GM21515 (cell line): Measurements from ENCODE around the gene SRM.
"Not testable (repeated sequence)": the region's sequence is repeated elsewhere in the genome, so short reads cannot be mapped to it uniquely, and the experiment has no call there.

Experiments
- ATAC-seq: cut with Tn5 transposase; IDR thresholded peaks from one replicate; pipeline ENCODE4 v1.9.1; 2021; ENCODE audit not compliant: unreplicated experiment

Gene SRM

DNA sequence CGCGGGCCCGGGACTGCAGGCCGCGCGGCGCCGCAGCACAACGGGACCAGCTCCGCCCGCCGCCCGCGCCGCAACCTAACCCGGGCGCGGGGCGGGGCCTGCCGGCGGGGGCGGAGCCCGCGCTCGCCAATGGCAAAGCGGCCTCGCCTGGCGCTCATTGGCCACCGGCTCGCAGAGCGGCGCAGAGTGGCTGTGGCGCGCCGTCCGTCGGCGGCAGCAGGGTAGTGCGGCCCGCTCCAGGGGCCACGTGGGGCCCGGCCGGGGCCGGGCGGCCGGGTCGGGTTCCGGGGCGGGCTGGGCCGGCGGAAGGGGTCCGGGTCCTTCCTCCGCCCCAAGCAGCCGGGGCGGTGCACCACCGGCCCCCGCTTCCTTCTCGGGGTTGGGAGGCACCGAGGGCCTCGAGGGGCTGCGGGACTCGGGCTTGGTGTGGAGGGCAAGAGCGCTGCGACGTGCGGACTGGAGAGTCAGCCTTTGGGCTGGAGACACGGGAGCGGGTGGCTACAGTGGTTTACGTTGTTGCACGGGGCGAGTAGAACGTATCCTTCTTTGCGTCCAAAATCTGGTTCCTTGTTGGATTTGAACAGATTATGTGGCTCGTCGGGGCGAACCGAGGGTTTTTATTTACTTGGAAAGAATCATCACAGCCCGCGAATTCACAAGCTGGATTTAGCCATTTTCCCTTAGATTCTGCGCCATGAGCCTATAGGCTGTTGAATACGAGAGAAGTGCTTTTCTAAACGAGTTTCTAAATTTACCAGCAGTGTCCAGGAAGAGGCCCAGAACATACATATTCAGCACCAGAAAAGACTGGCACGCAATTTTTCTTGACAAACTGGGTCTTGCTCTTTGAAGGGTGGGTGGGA lies at the start of gene SRM:
TSS of gene SRM (minus strand) at position 51 of the 863 bp plus-strand sequence. CDS start 75 bp downstream, outside the sequence.
- peak; percentile 88 for ATAC-seq

DNA sequence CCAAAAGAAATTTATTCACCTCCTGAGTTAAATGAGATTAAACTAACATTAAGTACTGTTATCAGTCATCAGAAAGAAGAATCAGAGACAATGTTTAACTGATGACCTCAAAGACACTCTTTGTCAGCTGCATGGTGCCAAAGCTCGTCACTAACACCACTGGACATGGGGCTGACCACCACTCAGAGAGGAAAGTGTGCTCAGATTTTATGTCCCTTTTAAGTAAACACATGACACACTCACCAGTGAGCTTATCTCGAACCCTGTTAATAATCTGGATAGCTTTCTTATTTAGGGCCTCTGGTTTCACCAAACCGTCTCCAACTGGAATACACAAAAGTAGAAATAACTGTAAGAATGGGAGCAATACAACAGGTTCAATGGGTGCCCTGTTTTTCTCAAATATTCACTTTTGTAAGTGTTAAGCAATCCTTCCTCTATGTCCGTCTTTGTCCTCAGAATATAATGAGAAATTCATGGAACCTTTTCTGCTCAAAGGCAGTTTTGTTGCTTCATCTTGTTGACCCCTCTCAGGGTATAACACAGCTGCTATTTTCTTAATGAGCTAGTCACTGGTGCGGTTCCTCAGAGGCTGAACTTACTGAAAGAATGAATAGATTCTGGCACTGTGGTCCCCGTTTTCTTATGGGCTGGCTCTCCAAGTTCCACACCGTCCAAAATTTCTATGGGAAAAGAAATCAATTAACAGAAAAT lies 49.4 kb upstream of the SRM start:
- ATAC-seq = no peak

DNA sequence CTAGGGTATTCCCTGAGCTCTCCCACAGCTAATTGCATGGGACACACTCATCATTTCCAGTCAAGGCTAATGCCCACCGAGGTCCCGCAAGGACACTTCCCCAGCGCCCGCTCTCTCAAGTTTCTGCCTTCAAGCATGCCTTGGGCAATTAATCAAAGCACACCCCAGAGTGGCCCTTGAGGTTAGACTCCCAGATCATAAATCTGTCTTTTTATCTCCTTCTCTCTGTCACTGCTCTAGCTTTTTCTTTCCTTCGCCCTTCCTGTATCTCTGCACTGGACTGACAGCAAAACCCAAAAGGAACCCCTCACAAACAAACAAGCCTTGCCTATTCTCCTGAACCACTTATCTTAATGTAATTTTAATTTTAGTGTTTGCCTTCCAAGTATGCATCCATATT lies 47.8 kb upstream of the SRM start:
- no peak for ATAC-seq

DNA sequence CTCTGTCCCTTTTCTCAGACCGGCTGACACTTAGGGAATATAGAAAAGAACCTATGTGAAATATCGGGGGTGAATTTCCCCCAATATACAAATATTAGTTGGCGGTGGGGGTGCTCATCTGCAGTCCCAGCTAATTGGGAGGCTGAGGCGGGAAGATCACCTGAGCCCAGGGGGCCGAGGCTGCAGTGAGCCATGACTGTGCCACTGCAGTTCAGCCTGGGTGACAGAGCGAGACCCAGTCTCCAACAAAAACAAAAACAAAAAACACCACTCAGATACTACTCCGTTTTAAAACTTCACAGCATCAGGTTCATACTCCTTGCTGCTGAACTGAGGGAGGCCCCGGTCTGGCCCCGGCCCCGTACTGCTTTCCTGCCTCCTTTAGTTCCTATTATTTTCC lies 45.8 kb upstream of the SRM start:
- no peak for ATAC-seq

DNA sequence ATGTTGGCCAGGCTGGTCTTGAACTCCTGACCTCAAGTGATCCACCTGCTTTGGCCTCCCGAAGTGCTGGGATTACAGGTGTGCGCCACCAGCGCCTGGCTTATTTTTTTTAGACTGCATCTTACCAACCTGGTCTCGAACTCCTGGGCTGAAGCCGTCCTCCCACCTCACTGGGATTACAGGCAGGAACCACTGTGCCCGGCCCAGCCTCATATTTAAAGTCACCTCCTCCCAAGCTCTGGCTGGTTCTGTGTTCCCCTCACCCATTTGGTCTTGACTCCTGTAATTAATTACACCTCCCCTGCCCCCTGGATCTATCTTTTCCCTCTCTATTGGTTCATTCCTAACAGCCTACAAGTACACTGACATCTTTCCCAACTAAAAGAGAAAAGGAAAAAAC lies 41.5 kb upstream of the SRM start:
- no peak for ATAC-seq

DNA sequence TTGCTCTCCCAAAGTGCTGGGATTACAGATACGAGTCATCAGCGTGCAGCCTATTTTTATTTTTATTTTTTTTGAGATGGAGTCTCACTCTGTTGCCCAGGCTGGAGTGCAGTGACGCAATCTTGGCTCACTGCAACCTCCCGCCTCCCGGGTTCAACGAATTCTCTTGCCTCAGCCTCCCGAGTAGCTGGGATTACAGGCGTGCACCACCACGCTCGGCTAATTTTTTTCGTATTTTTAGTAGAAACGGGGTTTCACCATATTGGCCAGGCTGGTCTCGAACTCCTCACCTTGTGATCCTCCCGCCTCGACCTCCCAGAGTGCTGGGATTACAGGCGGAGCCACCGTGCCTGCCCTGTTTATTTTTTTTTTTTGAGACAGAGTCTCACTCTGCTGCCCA lies 41.0 kb upstream of the SRM start:
- ATAC-seq = not testable (repeated sequence)

DNA sequence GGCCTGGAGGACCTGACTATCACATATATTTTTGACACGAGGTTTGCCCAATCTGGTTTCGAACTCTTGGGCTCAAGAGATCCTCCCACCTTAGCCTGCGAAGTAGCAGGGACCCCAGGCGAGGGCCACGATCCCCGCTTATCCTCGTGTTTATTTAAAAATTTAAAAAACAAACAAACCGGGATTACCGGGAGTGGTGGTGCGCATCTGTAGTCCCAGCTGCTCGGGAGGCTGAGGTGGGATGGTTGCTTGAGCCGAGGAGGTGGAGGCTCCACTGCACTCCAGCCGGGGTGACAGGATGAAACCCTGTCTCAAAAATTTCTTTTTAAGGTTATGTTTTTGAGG lies 40.3 kb upstream of the SRM start:
- ATAC-seq = no peak

DNA sequence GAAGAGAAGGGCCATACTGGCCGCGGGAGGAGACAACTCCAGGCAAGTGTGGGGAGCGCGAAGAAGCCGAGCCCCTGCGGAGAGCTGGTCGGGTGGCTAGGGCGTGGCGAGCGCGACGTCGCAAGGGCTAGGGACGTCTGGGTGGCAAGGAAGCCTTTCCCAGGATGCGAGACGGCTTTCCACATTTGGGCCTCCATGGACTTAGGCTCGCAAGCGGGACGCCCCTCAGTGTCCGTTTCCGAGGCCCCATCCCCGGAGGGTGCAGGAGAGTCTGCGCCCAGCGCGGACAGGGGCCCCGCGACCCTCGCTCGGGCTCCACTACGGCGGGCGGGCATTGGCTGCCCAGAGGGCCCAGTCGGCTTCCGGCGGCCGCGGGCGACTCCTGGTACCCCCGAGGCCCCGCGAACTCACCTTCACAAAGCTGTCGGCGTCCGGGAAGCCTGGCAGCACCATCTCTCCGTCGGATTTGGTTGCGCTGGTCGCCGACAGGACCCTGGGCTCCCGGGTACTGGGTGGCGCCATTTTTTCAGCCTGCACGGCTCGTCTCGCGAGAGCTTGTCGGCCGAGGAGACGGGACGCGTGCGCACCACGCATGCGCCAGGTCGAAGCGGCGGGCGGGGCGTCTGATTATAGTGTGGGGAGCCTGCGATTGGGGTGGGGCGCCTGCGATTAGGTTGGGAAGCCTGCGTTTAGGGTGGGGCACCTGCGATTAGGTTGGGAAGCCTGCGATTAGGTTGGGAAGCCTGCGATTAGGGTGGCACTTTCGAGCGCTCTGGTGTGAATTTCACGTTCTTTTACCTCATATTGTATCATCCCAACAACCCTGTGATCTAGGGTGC lies 39.7 kb upstream of the SRM start, which contains the start of gene EXOSC10:
TSS of gene EXOSC10 (minus strand) at position 560 of the 839 bp plus-strand sequence. CDS start at position 522, 38 bp downstream.
- ATAC-seq = peak; percentile 84

DNA sequence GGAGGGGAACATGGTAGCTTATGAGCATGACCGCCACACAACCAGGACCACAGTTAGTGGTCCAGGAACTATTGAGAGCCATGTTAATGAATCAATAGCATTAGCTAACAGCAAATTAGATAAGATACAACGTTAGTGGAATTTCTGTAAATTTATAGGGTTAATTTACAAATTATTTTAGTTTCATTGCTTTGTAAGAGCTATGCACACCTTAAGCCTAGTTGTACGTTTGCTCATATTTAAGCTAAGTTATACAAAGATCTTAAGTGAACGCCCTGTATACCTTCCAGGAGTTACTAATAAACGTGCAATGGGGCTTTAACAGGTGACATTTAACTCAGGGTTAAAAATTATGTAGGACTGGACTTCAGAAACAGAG lies 39.1 kb upstream of the SRM start:
- ATAC-seq = no peak

DNA sequence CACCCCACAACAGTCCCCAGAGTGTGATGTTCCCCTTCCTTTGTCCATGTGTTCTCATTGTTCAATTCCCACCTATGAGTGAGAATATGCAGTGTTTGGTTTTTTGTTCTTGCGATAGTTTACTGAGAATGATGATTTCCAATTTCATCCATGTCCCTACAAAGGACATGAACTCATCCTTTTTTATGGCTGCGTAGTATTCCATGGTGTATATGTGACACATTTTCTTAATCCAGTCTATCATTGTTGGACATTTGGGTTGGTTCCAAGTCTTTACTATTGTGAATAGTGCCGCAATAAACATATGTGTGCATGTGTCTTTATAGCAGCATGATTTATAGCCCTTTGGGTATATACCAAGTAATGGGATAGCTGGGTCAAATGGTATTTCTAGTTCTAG lies 24.0 kb upstream of the SRM start:
- not testable (repeated sequence) for ATAC-seq

DNA sequence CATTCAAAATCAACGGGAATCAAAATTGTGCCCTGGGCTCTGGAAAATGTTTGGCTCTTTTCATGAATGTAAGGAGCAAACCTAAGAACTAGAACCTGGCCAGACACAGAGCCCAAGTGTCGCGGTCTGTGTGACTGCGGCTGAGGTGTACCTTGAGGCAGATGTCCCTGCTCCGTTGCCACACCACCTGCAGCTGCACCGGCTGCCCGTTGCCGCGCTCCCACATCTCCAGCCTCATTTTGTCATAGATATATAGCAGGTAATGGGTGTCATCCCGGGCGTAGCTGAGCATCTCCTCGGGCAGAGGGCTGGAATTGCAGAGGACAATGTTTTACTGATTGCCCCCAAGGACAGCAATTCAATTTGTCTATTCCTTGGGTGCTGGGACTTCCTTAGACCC lies 21.1 kb upstream of the SRM start:
- no peak for ATAC-seq

DNA sequence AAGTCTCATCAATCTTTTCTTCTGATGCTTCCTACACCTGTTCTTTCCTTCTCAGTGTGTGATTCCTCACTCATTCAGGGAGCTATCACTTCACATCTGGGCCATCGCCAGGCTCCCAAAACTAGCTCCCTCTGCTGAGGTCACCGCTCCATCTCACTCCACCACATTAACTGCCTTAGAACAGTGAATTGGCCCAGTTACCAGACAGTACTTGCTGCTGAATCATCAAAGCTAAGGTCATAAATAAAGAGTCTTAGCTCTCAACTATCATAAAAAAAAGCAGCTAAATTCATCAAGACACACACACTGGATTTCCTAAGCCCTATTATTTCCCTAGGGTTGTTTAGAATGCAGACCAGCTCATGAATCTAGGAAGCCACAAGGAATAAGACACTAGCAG lies 18.8 kb upstream of the SRM start:
- ATAC-seq = no peak

DNA sequence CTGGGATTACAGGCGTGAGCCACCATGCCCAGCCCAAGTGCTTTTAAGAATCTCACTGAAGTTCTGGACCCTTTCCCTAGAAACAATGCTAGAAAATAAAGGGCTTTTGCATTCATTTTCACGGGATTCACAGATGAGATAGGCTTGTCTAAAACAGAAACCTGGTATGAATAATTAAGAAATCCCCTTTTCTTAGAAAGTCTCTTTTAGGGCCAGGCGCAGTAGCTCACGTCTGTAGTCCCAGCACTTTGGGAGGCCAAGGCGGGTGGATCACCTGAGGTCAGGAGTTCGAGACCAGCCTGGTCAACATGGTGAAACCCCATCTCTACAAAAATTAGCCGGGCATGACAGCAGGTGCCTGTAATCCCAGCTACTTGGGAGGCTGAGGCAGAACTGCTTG lies 13.6 kb upstream of the SRM start:
- ATAC-seq = not testable (repeated sequence)

DNA sequence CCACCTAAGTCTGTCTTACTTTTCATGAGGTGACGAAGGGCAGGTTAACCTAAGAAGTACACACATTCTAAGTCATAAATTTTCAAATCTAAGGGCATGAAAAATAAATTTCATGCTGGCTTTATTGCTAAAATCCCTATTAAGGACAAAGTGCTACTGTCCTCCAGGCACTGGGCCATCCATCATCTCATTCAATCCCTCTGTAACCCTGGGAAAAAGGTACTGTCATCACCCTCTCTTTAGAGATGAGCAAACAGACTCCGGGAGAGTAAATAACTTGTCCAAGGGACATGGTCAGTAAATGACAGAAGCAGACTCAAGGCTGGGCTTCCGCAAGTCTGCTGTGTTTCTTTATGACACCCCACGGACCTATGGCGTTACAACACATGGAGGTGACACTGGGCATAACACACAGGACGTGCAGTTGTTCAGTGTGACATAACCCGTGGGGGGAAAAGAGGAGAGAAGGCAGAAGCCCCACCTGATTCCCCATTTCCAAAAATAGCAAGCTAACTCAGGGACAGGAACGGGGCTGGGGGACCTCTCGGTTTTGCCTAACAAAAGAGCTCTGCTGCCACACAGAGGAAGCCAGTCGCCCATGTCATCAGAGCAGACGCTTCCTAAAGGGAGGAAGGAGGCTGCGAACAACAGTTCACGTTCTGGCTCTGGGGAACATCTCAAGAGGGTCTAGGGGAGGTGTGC lies 12.5 kb upstream of the SRM start:
- no peak for ATAC-seq

DNA sequence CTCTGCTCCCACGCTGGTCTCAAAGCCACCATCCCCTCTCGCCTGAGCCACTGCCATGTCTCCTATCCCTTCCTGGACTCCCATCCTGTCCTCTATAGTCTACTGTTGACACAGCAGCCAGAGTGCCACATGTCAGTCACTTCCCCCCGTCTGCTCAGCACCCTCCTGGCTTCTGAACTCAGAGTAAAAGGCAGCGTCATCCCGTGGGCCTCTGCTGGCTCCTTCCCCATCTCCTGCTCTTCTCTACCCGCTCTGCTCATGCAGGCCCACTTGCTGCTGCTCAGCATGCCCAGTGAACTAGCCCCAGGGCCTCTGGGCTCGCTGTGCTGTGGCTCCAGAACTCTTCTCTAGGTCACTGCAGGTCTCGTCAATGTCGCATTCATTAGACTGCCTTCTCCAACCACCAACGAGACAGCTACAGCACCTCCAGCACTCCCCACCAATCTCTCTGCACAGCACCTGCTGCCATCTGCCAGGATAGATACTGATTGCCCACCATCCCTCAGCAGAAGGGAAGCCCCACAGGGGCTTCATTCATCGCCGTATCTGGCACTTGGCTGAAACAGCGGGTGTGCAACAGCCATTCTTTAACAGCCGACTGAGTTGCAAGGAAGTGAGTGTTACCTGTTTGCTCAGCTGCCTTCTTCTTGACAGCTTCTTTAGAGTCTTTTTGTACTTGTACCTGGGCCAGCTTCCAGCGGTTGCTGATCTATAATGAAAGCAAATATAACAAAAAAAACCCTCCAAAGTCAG lies 11.8 kb upstream of the SRM start:
- no peak for ATAC-seq

DNA sequence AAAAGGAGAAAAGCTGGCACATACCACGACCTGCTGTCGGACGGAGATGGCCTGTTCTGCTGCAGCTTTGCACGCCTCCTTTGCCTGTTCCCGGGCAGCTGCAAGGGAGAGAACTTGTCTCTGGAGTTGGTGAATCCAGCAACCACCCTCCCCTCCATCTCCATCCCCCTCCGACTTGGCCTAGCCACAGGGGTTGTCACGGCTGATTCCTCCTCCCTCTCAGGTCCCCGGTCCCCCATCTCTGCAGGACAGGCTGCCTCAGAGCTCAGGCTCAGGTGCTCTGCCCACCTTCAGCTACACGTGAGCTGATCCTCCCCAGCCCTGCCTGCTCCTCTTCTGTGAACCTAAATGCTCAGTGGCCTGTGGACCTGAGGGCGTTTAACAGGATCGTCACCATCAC lies 11.1 kb upstream of the SRM start:
- ATAC-seq = no peak

DNA sequence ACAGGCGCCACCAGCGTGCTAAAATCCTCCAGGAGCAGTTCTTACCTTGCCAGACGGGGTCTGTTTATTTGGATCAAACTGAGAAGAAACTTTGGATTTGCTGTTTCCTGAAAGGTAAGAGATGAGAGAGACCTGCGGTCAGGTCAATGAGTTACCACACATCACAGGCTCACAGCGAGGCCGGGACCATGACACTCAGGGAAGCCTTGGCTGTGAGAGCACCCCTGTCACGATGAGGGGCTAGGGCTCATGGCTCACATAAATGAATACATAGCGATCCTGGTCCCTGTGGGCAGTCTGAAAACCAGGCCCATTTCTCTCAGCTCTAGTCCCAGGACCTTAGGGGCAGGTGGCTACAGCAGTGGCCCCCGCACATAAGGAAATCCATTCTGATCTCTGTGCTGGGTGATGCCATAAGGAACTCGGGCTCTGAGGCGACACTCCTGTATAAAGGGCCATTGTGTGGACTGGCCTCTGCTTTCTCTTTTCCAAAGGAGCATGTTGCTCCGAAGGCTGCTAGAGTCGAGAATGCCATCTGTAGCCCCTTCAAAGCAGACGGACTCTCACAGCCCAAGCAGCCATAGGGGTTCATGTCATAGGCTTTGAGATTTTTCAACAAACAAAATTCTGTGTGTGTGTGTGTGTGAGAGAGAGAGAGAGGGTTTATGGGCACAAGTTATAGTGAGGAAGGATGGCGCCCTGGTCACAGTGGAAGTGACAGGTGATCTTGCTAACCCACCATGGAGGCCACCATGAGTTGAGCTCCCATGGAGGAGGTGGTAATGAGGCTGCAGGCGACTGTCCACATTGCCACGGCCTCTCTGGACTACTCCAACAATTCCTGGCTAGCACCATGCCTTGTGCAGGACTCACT lies 9.0 kb upstream of the SRM start:
- ATAC-seq = no peak

DNA sequence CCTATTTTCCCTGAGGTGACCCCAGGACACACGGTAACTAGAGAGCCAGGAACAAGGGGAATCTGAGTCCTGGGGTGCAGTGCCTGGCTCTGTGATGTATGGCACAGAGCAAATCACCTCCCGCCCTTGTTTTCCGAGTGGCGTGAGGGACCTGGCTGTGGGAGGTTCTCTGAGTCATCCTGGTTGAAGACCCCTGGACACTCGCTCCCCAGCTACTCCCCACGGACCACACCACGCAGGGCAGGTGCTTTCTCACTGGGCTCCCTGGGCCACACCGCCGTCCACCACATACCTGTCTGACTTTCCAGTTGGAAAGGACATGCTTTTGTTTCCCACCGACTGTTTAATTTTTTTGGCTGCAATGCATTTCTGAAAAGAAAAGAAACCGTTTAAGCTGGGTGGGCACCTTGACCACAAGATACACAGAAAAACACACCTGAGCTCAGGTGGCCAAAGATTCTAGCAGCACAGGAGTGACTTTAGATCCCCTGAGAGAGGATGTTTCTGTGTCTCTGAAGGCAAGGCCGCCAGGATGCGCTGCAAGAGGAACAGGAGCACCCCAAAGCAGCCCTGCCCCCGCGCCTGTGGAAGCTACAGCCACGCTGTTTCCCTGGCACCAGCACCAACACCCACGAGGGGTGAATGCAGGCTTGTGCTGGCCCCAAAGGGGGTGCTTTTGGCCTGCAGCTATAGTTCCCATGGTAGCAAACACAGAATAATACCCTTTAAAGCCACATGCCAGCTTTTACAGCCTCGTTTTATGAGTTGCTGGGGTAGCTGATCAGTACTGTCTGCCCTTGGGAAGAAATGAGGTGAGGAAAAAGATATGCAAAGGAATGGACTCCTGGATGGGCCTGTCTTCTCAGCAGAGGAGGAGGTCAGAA lies 8.1 kb upstream of the SRM start:
- no peak for ATAC-seq
